A673 (cell line): ENCODE data around the gene FGFBP2. TPM values are rescaled to one million over a fixed set of nuclear protein-coding genes. Genes with fewer than 3 reads are reported as not detected.

ENCODE experiments used
- BruUV-seq: library from RNA; stranded (reverse); fragments of 400-500 nt; replicated peaks from 2 replicates; lab custom pipeline; 2021; lab: Mats Ljungman, UMichigan
- CTCF ChIA-PET: fragments of 300-600 bp; sonication (Branson Sonifier 250); formaldehyde crosslinking; loops from one replicate; lab custom pipeline; 2022; ENCODE audit warnings: antibody characterized with exemption; lab: Charles Lee
- POLR2A ChIA-PET: fragments of 300-600 bp; sonication (Branson Sonifier 250); formaldehyde crosslinking; loops from one replicate; lab custom pipeline; 2022; ENCODE audit warnings: antibody characterized with exemption; ENCODE audit not compliant: low non-redundant PET; lab: Charles Lee
- DNase-seq: peaks from one replicate; pipeline ENCODE4 v3.0.0-alpha.2; 2015; ENCODE audit warnings: low spot score
- H3K27ac ChIP-seq: fragments of 200-600 bp; sonication (generic); 2 replicates; pipeline ENCODE4 v1.5.1; 2016; ENCODE audit warnings: mixed run types, low read depth, mild to moderate bottlenecking, mixed read lengths, antibody characterized with exemption, low read length; ENCODE audit not compliant: poor library complexity, severe bottlenecking
- H3K27me3 ChIP-seq: fragments of 200-600 bp; sonication (generic); replicated peaks from 2 replicates; pipeline ENCODE4 v1.6.1; 2017; ENCODE audit warnings: mixed run types, low read depth, mild to moderate bottlenecking, mixed read lengths, antibody characterized with exemption, low read length; ENCODE audit not compliant: insufficient read depth, poor library complexity
- H3K36me3 ChIP-seq: fragments of 200-600 bp; sonication (generic); 2 replicates; pipeline ENCODE4 v1.6.1; 2016; ENCODE audit warnings: mixed run types, mild to moderate bottlenecking, mixed read lengths, antibody characterized with exemption, low read length; ENCODE audit not compliant: insufficient read depth, poor library complexity, severe bottlenecking
- H3K4me1 ChIP-seq: fragments of 200-600 bp; sonication (generic); 2 replicates; pipeline ENCODE4 v1.6.1; 2017; ENCODE audit warnings: mixed run types, mild to moderate bottlenecking, mixed read lengths, antibody characterized with exemption, low read length; ENCODE audit not compliant: insufficient read depth, poor library complexity, severe bottlenecking
- H3K4me3 ChIP-seq: fragments of 200-600 bp; sonication (generic); 2 replicates; pipeline ENCODE4 v1.5.1; 2016; ENCODE audit warnings: low read depth, mixed run types, mild to moderate bottlenecking, mixed read lengths, low read length; ENCODE audit not compliant: poor library complexity, severe bottlenecking
- H3K9me3 ChIP-seq: fragments of 200-600 bp; sonication (generic); 2 replicates; pipeline ENCODE4 v1.6.1; 2016; ENCODE audit warnings: mixed run types, low read depth, mild to moderate bottlenecking, mixed read lengths, antibody characterized with exemption, low read length; ENCODE audit not compliant: poor library complexity, severe bottlenecking
- EZH2 ChIP-seq: fragments of 200-600 bp; sonication (generic); IDR thresholded peaks from 2 replicates; pipeline ENCODE4 v1.6.1; 2017; ENCODE audit warnings: borderline replicate concordance, low read depth, mild to moderate bottlenecking, mixed read lengths, antibody characterized with exemption, low read length; ENCODE audit not compliant: poor library complexity, severe bottlenecking
- intact Hi-C: fragments of 100-400 bp; cut with micrococcal nuclease; formaldehyde crosslinking; loops from one replicate; pipeline ENCODE4 v1.10.0; 2022; ENCODE audit not compliant: unreplicated experiment
- total RNA-seq: library from RNA; stranded (reverse); gene quantifications from 2 replicates; pipeline ENCODE4 v1.2.3, GENCODE V29; 2021
- TF ChIP-seq, protein P1 (sequence below): fragments of 300-800, 200-600 bp; sonication (generic); conservative IDR thresholded peaks from 2 replicates; pipeline ENCODE4 v1.5.1; 2017; ENCODE audit warnings: low read depth, mild to moderate bottlenecking, antibody characterized with exemption, low read length, moderate library complexity, mixed read lengths

Gene FGFBP2
- total RNA-seq, 1 experiment from 2014 or later = not detected

DNA sequence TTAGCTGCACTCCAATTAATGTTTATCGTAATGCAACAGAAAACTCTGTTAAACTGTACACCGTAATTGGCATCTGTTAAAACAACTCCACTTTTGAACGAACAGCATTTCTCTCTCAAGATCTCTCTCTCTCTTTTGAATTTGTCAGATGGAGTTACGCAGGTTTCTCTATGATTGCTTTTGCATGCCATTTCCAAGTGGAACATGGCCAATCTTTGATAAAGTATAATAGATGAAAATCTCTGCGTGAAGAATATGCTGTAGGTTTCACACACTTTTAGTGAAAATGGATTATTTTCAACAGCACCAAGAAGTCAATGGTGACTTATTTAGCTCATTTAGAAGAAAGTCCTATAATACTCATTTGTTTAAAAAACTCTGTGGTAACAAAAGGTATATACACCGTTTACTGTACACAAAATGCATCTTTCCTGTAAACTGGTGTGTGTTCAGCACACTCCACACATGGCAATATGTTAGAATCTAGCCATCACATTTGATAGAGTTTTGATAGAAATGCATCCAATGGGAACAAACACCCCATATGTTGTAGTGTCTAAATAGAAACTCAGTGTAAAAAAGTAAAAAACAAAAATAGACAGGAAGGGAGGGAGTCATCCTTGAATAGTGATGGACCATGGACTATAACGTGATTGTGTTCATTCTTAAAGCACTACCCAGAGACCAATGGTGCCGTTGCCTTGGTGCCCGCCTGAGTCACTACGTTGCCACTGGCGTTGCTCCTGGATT lies 5.8 kb upstream of the FGFBP2 start:
- Histone ChIP-seq H3K36me3 (no peaks in the 10 kb centered on the region), H3K4me1 (no peaks in the 10 kb centered on the region), H3K27me3 (no peaks in the 10 kb centered on the region), H3K27ac (no peak overlapping the region), H3K9me3 (no peaks in the 10 kb centered on the region), H3K4me3 (no peak overlapping the region)
- DNase-seq = no peak
- POLR2A ChIA-PET = no interaction called here
- TF ChIP-seq EZH2 = no peak
- TF ChIP-seq, protein P1, sequence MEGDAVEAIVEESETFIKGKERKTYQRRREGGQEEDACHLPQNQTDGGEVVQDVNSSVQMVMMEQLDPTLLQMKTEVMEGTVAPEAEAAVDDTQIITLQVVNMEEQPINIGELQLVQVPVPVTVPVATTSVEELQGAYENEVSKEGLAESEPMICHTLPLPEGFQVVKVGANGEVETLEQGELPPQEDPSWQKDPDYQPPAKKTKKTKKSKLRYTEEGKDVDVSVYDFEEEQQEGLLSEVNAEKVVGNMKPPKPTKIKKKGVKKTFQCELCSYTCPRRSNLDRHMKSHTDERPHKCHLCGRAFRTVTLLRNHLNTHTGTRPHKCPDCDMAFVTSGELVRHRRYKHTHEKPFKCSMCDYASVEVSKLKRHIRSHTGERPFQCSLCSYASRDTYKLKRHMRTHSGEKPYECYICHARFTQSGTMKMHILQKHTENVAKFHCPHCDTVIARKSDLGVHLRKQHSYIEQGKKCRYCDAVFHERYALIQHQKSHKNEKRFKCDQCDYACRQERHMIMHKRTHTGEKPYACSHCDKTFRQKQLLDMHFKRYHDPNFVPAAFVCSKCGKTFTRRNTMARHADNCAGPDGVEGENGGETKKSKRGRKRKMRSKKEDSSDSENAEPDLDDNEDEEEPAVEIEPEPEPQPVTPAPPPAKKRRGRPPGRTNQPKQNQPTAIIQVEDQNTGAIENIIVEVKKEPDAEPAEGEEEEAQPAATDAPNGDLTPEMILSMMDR = no peak
- intact Hi-C loops = no loop called here
- BruUV-seq = no TSS peak
- CTCF ChIA-PET = no interaction called here

DNA sequence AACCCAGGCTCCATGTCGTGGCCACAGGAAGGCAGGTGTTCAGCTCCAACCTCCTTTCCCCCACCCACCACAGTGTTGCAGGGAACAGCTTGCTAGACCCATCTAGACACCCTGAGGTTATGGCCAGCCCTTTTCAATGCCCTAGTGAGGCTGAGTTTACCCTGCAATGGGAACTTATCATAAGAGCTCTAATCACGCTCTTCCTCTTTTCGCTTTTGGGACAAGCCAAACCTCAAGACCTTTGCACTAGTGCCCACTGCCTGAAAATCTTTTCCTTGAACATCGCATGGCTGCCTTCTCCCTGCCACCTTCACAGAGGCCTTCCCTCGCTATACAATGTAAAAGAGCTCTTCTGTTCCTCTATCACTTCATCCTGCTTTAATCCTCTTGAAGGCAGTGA lies 2.4 kb upstream of the FGFBP2 start:
- ChIA-PET CTCF (no interaction called here), POLR2A (no interaction called here)
- BruUV-seq = no TSS peak
- Histone ChIP-seq H3K4me3 (no peak overlapping the region), H3K27me3 (no peaks in the 10 kb centered on the region), H3K36me3 (no peaks in the 10 kb centered on the region), H3K27ac (no peak overlapping the region), H3K9me3 (no peaks in the 10 kb centered on the region), H3K4me1 (no peaks in the 10 kb centered on the region)
- no peak for DNase-seq
- intact Hi-C loops = no loop called here
- TF ChIP-seq EZH2 = no peak
- TF ChIP-seq, protein P1 = no peak

DNA sequence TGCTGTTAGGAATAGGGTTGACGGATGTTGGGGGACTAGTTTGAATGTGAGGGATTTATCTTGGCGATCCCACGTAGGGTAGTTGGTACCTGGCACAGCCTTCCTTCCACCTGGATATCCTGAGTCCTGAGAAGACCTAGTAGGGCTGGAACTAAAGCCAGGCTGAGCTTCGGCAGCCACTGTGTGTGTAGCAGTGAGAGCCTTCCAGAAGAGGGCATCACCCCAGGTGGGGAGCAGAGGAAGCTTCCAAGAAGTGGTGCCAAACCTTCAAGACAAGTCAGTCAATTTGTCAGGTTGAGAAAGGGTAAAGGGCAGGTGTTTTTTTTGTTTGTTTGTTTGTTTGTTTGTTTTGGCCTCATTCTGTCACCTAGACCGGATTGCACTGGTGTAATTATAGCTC lies 1.2 kb upstream of the FGFBP2 start:
- no peak overlapping the region for H3K27ac ChIP-seq
- TF ChIP-seq, protein P1 = 0 out of 2 replicates have a peak, but pooled peaks have one; percentile 14
- TF ChIP-seq EZH2 = no peak
- H3K4me1 ChIP-seq = no peaks in the 10 kb centered on the region
- no TSS peak for BruUV-seq
- no peaks in the 10 kb centered on the region for H3K27me3 ChIP-seq
- H3K4me3 ChIP-seq = no peak overlapping the region
- intact Hi-C loops = loop anchor here (5.0 kb wide), 1 partner anchor 38 kb away; no protein-coding TSS in a partner anchor
- H3K9me3 ChIP-seq = no peaks in the 10 kb centered on the region
- H3K36me3 ChIP-seq = no peaks in the 10 kb centered on the region
- CTCF ChIA-PET = interaction anchor here (0.7 to 1.9 kb wide), 4 partner anchors 14 to 301 kb away, joined by 3 to 9 read pairs (median 4); no protein-coding TSS in a partner anchor
- DNase-seq = no peak
- POLR2A ChIA-PET = interaction anchor here (0.7 kb wide), 1 partner anchor 53 kb away, joined by 4 read pairs; no protein-coding TSS in a partner anchor
